ENCODE data around the gene CD81. TPM values are rescaled to one million over a fixed set of nuclear protein-coding genes. Genes with fewer than 3 reads are reported as not detected.

The CD81 gene
- total RNA-seq, 6 donors from 2014 or later: 398 to 1,053 (median 787) TPM

- H3K4me1 ChIP-seq: peaks cover 6 to 10% (median 9%) of the 10 kb centered on the region in 4 donors
- no peak overlapping the region for H3K4me3 ChIP-seq
- 92% methylated on average over 18 of the region's 28 CpGs; no CpG with 5 or more reads in 1 of the 2 donors for WGBS, 2 donors
- H3K9me3 ChIP-seq: no peaks in the 10 kb centered on the region
- no peak overlapping the region for H3K27ac ChIP-seq
- H3K27me3 ChIP-seq: no peaks in the 10 kb centered on the region
- ATAC-seq (ENCODE audit: low FRiP score in 2 of 2) (no peak), DNase-seq (peak in 1 of 2 donors; percentile 76)
- H3K36me3 ChIP-seq: no peaks in the 10 kb centered on the region
- TF ChIP-seq, protein P1, sequence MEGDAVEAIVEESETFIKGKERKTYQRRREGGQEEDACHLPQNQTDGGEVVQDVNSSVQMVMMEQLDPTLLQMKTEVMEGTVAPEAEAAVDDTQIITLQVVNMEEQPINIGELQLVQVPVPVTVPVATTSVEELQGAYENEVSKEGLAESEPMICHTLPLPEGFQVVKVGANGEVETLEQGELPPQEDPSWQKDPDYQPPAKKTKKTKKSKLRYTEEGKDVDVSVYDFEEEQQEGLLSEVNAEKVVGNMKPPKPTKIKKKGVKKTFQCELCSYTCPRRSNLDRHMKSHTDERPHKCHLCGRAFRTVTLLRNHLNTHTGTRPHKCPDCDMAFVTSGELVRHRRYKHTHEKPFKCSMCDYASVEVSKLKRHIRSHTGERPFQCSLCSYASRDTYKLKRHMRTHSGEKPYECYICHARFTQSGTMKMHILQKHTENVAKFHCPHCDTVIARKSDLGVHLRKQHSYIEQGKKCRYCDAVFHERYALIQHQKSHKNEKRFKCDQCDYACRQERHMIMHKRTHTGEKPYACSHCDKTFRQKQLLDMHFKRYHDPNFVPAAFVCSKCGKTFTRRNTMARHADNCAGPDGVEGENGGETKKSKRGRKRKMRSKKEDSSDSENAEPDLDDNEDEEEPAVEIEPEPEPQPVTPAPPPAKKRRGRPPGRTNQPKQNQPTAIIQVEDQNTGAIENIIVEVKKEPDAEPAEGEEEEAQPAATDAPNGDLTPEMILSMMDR (IDR thresholded peaks at IDR 0.05): no peak
- TF ChIP-seq POLR2A (IDR thresholded peaks at IDR 0.05) (no peak), POLR2AphosphoS5 (IDR thresholded peaks at IDR 0.05) (no peak), EP300 (IDR thresholded peaks at IDR 0.05) (no peak)
Observed at GRCh38 chr11:2424811-2425495, 47.8 kb downstream of the CD81 start.

GRCh38 chr11:2425506-2425905 is 48.4 kb downstream of the CD81 start:
- no peak for TF ChIP-seq POLR2AphosphoS5 (IDR thresholded peaks at IDR 0.05)
- peaks cover 3 to 5% (median 4%) of the 10 kb centered on the region in 4 donors for H3K4me1 ChIP-seq
- no peak for ATAC-seq (ENCODE audit: low FRiP score in 2 of 2)
- H3K27ac ChIP-seq: no peak overlapping the region
- H3K36me3 ChIP-seq: no peaks in the 10 kb centered on the region
- no peaks in the 10 kb centered on the region for H3K9me3 ChIP-seq
- no peaks in the 10 kb centered on the region for H3K27me3 ChIP-seq
- no peak overlapping the region for H3K4me3 ChIP-seq
- WGBS, 2 donors: 83% methylated on average over 8 of the region's 8 CpGs; no CpG with 5 or more reads in 1 of the 2 donors
- DNase-seq: peak in 1 of 2 donors; percentile 52

DNA sequence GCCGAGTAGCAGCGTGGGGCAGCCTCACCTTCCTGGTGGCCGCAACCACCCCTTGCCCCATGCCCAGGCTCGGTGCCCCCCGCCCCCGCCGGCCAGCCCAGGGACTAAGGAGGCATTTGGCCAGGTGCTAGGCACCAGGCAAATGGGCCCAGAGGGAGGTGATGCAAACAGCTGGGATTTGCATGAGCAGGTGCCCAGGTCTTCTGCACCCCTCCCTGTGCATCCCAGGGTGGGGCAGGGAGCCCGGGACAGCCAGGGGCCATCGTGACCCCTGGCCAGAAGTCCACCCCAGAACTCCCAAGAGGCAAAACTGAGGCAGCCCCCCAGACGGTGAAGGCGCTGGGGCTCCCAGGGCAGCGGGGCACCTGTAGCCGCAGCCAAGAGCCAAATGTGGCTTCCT is 49.1 kb downstream of the CD81 start:
- no peak for ATAC-seq (ENCODE audit: low FRiP score in 2 of 2)
- Histone ChIP-seq H3K4me3 (no peak overlapping the region), H3K4me1 (no peaks in the 10 kb centered on the region), H3K27ac (no peak overlapping the region), H3K27me3 (no peaks in the 10 kb centered on the region), H3K36me3 (no peaks in the 10 kb centered on the region), H3K9me3 (no peaks in the 10 kb centered on the region)
- TF ChIP-seq POLR2A (IDR thresholded peaks at IDR 0.05) (no peak), EP300 (IDR thresholded peaks at IDR 0.05) (no peak), POLR2AphosphoS5 (IDR thresholded peaks at IDR 0.05) (no peak)
- TF ChIP-seq, protein P1 (IDR thresholded peaks at IDR 0.05): no peak
- 92 to 100% methylated on average over 2 to 12 of the region's 13 CpGs for WGBS, 2 donors
- DNase-seq: peak in 1 of 2 donors; percentile 78

DNA sequence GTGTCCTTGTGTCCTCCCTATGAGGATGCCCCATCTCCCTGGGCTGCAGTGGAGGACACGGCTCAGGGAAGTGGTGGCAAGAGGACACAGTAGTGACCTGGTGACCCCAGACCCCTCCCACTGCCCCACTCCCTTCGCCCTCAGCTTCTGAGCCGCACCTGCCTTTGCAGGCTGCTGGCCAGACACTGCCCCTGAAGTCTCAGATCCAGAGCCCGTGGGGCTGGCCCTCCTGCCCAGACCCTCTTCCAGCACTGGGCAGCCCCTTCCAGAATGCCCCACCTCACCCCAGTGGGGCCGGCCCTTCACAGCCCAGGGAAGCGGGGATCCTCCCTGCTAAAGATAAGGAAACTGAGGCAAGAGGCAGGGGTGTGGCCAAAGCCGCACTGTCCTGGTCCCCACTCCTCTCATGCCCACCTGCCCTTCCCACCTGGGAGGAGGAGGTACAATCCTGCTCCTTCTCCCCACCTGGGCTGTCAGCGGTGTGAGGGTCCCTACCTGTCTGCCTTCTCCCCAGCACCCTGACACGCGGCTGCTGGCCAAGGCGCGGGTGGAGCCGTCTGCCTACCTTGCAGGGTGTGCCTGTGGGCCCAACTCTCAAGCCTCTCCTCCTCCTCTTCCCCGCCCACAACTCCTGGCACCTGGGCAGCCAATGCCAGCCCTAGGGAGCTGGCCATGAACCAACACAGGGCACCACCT is 49.9 kb downstream of the CD81 start:
- WGBS, 2 donors: 80 to 84% methylated on average over 8 to 14 of the region's 14 CpGs

GRCh38 chr11:2427721-2428321 is 50.7 kb downstream of the CD81 start:
- H3K36me3 ChIP-seq: no peaks in the 10 kb centered on the region
- TF ChIP-seq POLR2A (IDR thresholded peaks at IDR 0.05) (no peak), POLR2AphosphoS5 (IDR thresholded peaks at IDR 0.05) (no peak), EP300 (IDR thresholded peaks at IDR 0.05) (no peak)
- TF ChIP-seq, protein P1 (IDR thresholded peaks at IDR 0.05): no peak
- DNase-seq (peak in 1 of 2 donors; percentile 65), ATAC-seq (ENCODE audit: low FRiP score in 2 of 2) (peak in 1 of 2 donors; percentile 1)
- H3K27ac ChIP-seq: no peak overlapping the region
- no peaks in the 10 kb centered on the region for H3K4me1 ChIP-seq
- H3K27me3 ChIP-seq: no peaks in the 10 kb centered on the region
- WGBS, 2 donors: 65 to 81% methylated on average over 11 to 12 of the region's 12 CpGs
- H3K4me3 ChIP-seq: no peak overlapping the region
- no peaks in the 10 kb centered on the region for H3K9me3 ChIP-seq

More for the DNA sequence above, 49.9 kb downstream of the CD81 start:
- Histone ChIP-seq H3K4me3 (no peak overlapping the region), H3K4me1 (no peaks in the 10 kb centered on the region), H3K36me3 (no peaks in the 10 kb centered on the region), H3K27me3 (no peaks in the 10 kb centered on the region), H3K9me3 (no peaks in the 10 kb centered on the region), H3K27ac (no peak overlapping the region)
- DNase-seq (peak; percentile 57 to 84), ATAC-seq (ENCODE audit: low FRiP score in 2 of 2) (peak in 1 of 2 donors; percentile 2)
- TF ChIP-seq EP300 (IDR thresholded peaks at IDR 0.05) (no peak), POLR2A (IDR thresholded peaks at IDR 0.05) (no peak)

Data from upper lobe of left lung (tissue), 6 donors.